IMR-90 (cell line): Measurements from ENCODE around the gene PRKACB. TPM values are rescaled to one million over a fixed set of nuclear protein-coding genes. Genes with fewer than 3 reads are reported as not detected.

ENCODE experiments used
- ATAC-seq: fragments of 200-7000 bp; cut with Tn5 transposase; 2 replicates; pipeline ENCODE4 v1.9.1; 2020; ENCODE audit warnings: low read depth, mild to moderate bottlenecking, moderate library complexity
- BruUV-seq: library from RNA; stranded (reverse); fragments of 400-500 nt; replicated peaks from 2 replicates; lab custom pipeline; 2021; lab: Mats Ljungman, UMichigan
- CTCF ChIA-PET: fragments of 300-600 bp; formaldehyde crosslinking; extraction: SDS; loops from one replicate; lab custom pipeline; 2021; ENCODE audit warnings: antibody characterized with exemption; lab: Yijun Ruan, JAX
- POLR2A ChIA-PET: fragments of 300-600 bp; sonication (Branson Sonifier 250); formaldehyde crosslinking; loops from one replicate; lab custom pipeline; 2022; ENCODE audit warnings: antibody characterized with exemption; ENCODE audit not compliant: unreplicated experiment; lab: Charles Lee
- DNase-seq: peaks from one replicate; pipeline ENCODE4 v3.0.0; 2013
- H2AFZ ChIP-seq: replicated peaks from 2 replicates; pipeline ENCODE3; 2013; ENCODE audit warnings: low read length, mild to moderate bottlenecking; ENCODE audit not compliant: poor library complexity
- H2AK5ac ChIP-seq: 2 replicates; pipeline ENCODE4 v1.6.1; 2013; ENCODE audit warnings: low read depth, low read length, inconsistent platforms
- H2AK9ac ChIP-seq: replicated peaks from 2 replicates; pipeline ENCODE3; 2013; ENCODE audit warnings: mild to moderate bottlenecking, low read depth, low read length, moderate library complexity; ENCODE audit not compliant: poor library complexity
- H2BK120ac ChIP-seq: 2 replicates; pipeline ENCODE4 v1.6.1; 2013; ENCODE audit warnings: low read depth, low read length, inconsistent platforms
- H2BK15ac ChIP-seq: 3 replicates; pipeline ENCODE4 v1.6.1; 2013; ENCODE audit warnings: low read depth, low read length, inconsistent platforms
- H2BK20ac ChIP-seq: 2 replicates; pipeline ENCODE4 v1.6.1; 2013; ENCODE audit warnings: low read depth, mild to moderate bottlenecking, inconsistent platforms, low read length, moderate library complexity
- H2BK5ac ChIP-seq: 2 replicates; pipeline ENCODE4 v1.6.1; 2013; ENCODE audit warnings: mild to moderate bottlenecking, low read depth, low read length, inconsistent platforms; ENCODE audit not compliant: poor library complexity, severe bottlenecking
- H3K14ac ChIP-seq: replicated peaks from 2 replicates; pipeline ENCODE4 v1.6.1; 2013; ENCODE audit warnings: low read depth, low read length, inconsistent platforms
- H3K18ac ChIP-seq: 2 replicates; pipeline ENCODE4 v1.6.1; 2013; ENCODE audit warnings: low read depth, low read length, control low read depth
- H3K23ac ChIP-seq: 2 replicates; pipeline ENCODE4 v1.6.1; 2013; ENCODE audit warnings: low read depth, low read length, inconsistent platforms
- H3K27ac ChIP-seq: 2 replicates; pipeline ENCODE4 v1.5.1; 2013; ENCODE audit warnings: mild to moderate bottlenecking, control low read depth, low read length; ENCODE audit not compliant: insufficient read depth
- H3K27me3 ChIP-seq: 2 replicates; pipeline ENCODE4 v1.6.1; 2013; ENCODE audit warnings: low read length; ENCODE audit not compliant: control insufficient read depth, insufficient read depth
- H3K36me3 ChIP-seq: 2 replicates; pipeline ENCODE4 v1.6.1; 2013; ENCODE audit warnings: low read length, mixed read lengths; ENCODE audit not compliant: control insufficient read depth, insufficient read depth
- H3K4ac ChIP-seq: 2 replicates; pipeline ENCODE4 v1.6.1; 2013; ENCODE audit warnings: low read depth, low read length, inconsistent platforms
- H3K4me1 ChIP-seq: 2 replicates; pipeline ENCODE4 v1.6.1; 2013; ENCODE audit warnings: low read length, mixed read lengths; ENCODE audit not compliant: control insufficient read depth, insufficient read depth
- H3K4me2 ChIP-seq: 2 replicates; pipeline ENCODE4 v1.6.1; 2013; ENCODE audit warnings: low read depth, mild to moderate bottlenecking, control low read depth, low read length, moderate library complexity
- H3K4me3 ChIP-seq: 2 replicates; pipeline ENCODE4 v1.5.1; 2013; ENCODE audit warnings: low read depth, mild to moderate bottlenecking, control low read depth, low read length, moderate library complexity; ENCODE audit not compliant: insufficient read depth
- H3K56ac ChIP-seq: 2 replicates; pipeline ENCODE4 v1.6.1; 2013; ENCODE audit warnings: low read length, inconsistent platforms; ENCODE audit not compliant: insufficient read depth; ENCODE audit errors: extremely low read depth
- H3K79me1 ChIP-seq, 2 experiments: 2 replicates each; pipeline ENCODE4 v1.6.1; 2013; ENCODE audit warnings: low read length in 2 of 2, inconsistent platforms in 1 of 2, low read depth in 1 of 2
- H3K9ac ChIP-seq: 2 replicates; pipeline ENCODE4 v1.6.1; 2013; ENCODE audit warnings: low read depth, low read length, control low read depth
- H3K9me1 ChIP-seq: 2 replicates; pipeline ENCODE4 v1.6.1; 2013; ENCODE audit warnings: low read length, inconsistent platforms; ENCODE audit not compliant: insufficient read depth
- H3K9me3 ChIP-seq: 2 replicates; pipeline ENCODE4 v1.6.1; 2013; ENCODE audit warnings: low read length; ENCODE audit not compliant: control insufficient read depth, insufficient read depth
- H4K20me1 ChIP-seq: 2 replicates; pipeline ENCODE4 v1.6.1; 2013; ENCODE audit warnings: low read length, inconsistent platforms; ENCODE audit not compliant: insufficient read depth
- H4K5ac ChIP-seq: 2 replicates; pipeline ENCODE4 v1.6.1; 2013; ENCODE audit warnings: mild to moderate bottlenecking, low read depth, low read length, control low read depth
- H4K8ac ChIP-seq, 2 experiments: 2 replicates each; pipeline ENCODE4 v1.6.1; 2013; ENCODE audit warnings: low read depth in 2 of 2, low read length in 2 of 2, control low read depth in 1 of 2, inconsistent platforms in 1 of 2
- H4K91ac ChIP-seq: 2 replicates; pipeline ENCODE4 v1.6.1; 2013; ENCODE audit warnings: low read depth, low read length, inconsistent platforms; ENCODE audit not compliant: insufficient read depth
- BHLHE40 ChIP-seq: fragments of 150-350 bp; IDR thresholded peaks from 2 replicates; pipeline ENCODE4 v1.6.1; 2016; ENCODE audit warnings: mild to moderate bottlenecking, low read depth, low read length
- CHD1 ChIP-seq: IDR thresholded peaks from 2 replicates; pipeline ENCODE4 v1.6.1; 2012; ENCODE audit warnings: low read depth, low read length, improper control_type of control experiment
- FOS ChIP-seq: fragments of 150-350 bp; IDR thresholded peaks from 2 replicates; pipeline ENCODE4 v1.6.1; 2016; ENCODE audit warnings: low read depth, low read length
- MAFK ChIP-seq: IDR thresholded peaks from 2 replicates; pipeline ENCODE4 v1.6.1; 2012; ENCODE audit warnings: low read depth, low read length, improper control_type of control experiment
- MXI1 ChIP-seq: IDR thresholded peaks from 2 replicates; pipeline ENCODE4 v1.6.1; 2012; ENCODE audit warnings: low read depth, mild to moderate bottlenecking, low read length, moderate library complexity, borderline replicate concordance
- NFE2L2 ChIP-seq: fragments of 150-350 bp; IDR thresholded peaks from 2 replicates; pipeline ENCODE4 v1.6.1; 2016; ENCODE audit warnings: low read depth, mild to moderate bottlenecking, low read length
- POLR2A ChIP-seq: IDR thresholded peaks from 2 replicates; pipeline ENCODE4 v1.6.1; 2012; ENCODE audit warnings: mild to moderate bottlenecking, low read depth, low read length
- RAD21 ChIP-seq: IDR thresholded peaks from 2 replicates; pipeline ENCODE4 v1.6.1; 2012; ENCODE audit warnings: low read length, improper control_type of control experiment
- SMC3 ChIP-seq: fragments of 150-350 bp; IDR thresholded peaks from 2 replicates; pipeline ENCODE4 v1.6.1; 2016; ENCODE audit warnings: low read depth, mild to moderate bottlenecking, antibody characterized with exemption, low read length, moderate library complexity
- dilution Hi-C: fragments of 300-500 bp; cut with HindIII; formaldehyde crosslinking; loops from one replicate; pipeline ENCODE4 v1.14.3; 2018; ENCODE audit warnings: low sequenced_read_pairs; ENCODE audit not compliant: unreplicated experiment
- in situ Hi-C: fragments of 300-500 bp; cut with MboI; formaldehyde crosslinking; loops from 3 replicates; pipeline ENCODE4 v1.14.3; 2019; ENCODE audit warnings: low sequenced_read_pairs, inconsistent platforms, mixed read lengths
- intact Hi-C: fragments of 100-400 bp; cut with micrococcal nuclease; formaldehyde crosslinking; loops from 2 replicates; pipeline ENCODE4 v1.10.0; 2022
- polyA plus RNA-seq, 3 experiments: library from polyadenylated mRNA; depleted of rRNA; stranded (reverse); fragments of >200 nt; gene quantifications; 2 replicates each; pipeline ENCODE4 v1.2.3, GENCODE V29; 2012; ENCODE audit warnings: low replicate concordance in 1 of 3
- total RNA-seq: library from RNA; depleted of rRNA; stranded (reverse); fragments of >200 nt; gene quantifications from 2 replicates; pipeline ENCODE4 v1.2.3, GENCODE V29; 2012
- TF ChIP-seq, protein P1 (sequence below): fragments of 150-350 bp; IDR thresholded peaks from 2 replicates; pipeline ENCODE4 v1.6.1; 2016; ENCODE audit warnings: low read depth, mild to moderate bottlenecking, low read length, moderate library complexity, borderline replicate concordance

Gene PRKACB
- total and polyA plus RNA-seq, 2 of the 4 experiments (the other 2 are of a cell fraction) = 8.2 to 8.3 TPM

DNA sequence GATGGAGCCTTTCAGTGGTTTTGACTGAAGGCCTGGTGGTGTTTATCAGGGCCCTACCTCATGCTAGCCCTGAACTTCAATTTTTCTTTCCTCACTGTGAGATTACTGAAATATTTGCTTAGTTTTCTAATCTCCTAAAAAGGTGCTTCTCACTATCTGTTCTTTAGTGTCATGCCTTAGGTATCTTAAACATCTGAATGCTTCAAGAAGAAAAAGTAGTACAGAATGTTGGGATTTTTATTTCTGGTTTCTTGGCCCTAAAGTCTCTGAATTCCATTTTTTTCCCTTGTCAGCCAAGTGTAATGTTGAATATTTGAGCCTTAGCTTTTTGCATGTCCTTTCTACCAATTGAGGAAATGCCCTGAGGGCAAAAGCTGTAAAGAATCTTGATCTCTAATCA lies 47.9 kb upstream of the PRKACB start:
- peak; percentile 23 for DNase-seq

More for the DNA sequence above, 47.9 kb upstream of the PRKACB start:
- peak overlapping the region; percentile 80 for H2BK5ac ChIP-seq
- no peaks in the 10 kb centered on the region for H3K9me1 ChIP-seq
- H2AFZ ChIP-seq = no peak overlapping the region
- H4K5ac ChIP-seq = peak overlapping the region; percentile 77; the same call in 1 of the 2 replicates
- H3K4ac ChIP-seq = no peak overlapping the region; the same call in 1 of the 2 replicates
- POLR2A ChIA-PET = no interaction called here
- H3K4me3 ChIP-seq = no peak overlapping the region
- dilution Hi-C loops = no loop called here
- H3K14ac ChIP-seq = peak overlapping the region; percentile 41; the same call in 1 of the 2 replicates
- peak overlapping the region; percentile 59 for H2BK20ac ChIP-seq
- no peaks in the 10 kb centered on the region for H3K27me3 ChIP-seq
- 0 out of 2 replicates have a peak overlapping the region, but pooled peaks have one; percentile 48 for H3K23ac ChIP-seq
- H3K27ac ChIP-seq = no peak overlapping the region
- H4K20me1 ChIP-seq = no peaks in the 10 kb centered on the region
- in situ Hi-C loops = no loop called here
- H4K91ac ChIP-seq = no peak overlapping the region
- H2BK15ac ChIP-seq = no peak overlapping the region
- intact Hi-C loops = no loop called here
- peak overlapping the region; percentile 66; the same call in 1 of the 2 replicates for H3K4me2 ChIP-seq
- no TSS peak for BruUV-seq
- H3K9me3 ChIP-seq = no peaks in the 10 kb centered on the region
- 0 out of 2 replicates have a peak, but pooled peaks cover 2% of the 10 kb centered on the region for H3K36me3 ChIP-seq
- H3K9ac ChIP-seq = peak overlapping the region; percentile 28; the same call in 1 of the 2 replicates
- no peak overlapping the region for H3K56ac ChIP-seq
- peak overlapping the region; percentile 93; the same call in 1 of the 2 replicates for H3K18ac ChIP-seq
- peaks cover 10 to 27% of the 10 kb centered on the region in 2 experiments; a peak in 3 of 4 replicates for H3K79me1 ChIP-seq
- peak overlapping the region in 1 of 2 experiments; percentile 65; a peak in 2 of 4 replicates for H4K8ac ChIP-seq
- H2BK120ac ChIP-seq = peak overlapping the region; percentile 48; the same call in 1 of the 2 replicates
- no peak overlapping the region for H2AK5ac ChIP-seq
- TF ChIP-seq, protein P1, sequence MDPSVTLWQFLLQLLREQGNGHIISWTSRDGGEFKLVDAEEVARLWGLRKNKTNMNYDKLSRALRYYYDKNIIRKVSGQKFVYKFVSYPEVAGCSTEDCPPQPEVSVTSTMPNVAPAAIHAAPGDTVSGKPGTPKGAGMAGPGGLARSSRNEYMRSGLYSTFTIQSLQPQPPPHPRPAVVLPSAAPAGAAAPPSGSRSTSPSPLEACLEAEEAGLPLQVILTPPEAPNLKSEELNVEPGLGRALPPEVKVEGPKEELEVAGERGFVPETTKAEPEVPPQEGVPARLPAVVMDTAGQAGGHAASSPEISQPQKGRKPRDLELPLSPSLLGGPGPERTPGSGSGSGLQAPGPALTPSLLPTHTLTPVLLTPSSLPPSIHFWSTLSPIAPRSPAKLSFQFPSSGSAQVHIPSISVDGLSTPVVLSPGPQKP = no peak
- no peak for TF ChIP-seq MAFK
- no peak for TF ChIP-seq POLR2A
- no peak for TF ChIP-seq SMC3
- no peak for TF ChIP-seq RAD21
- TF ChIP-seq FOS = no peak
- TF ChIP-seq MXI1 = no peak
- no peak for TF ChIP-seq BHLHE40
- TF ChIP-seq CHD1 = no peak
- no peak for TF ChIP-seq NFE2L2
- H2AK9ac ChIP-seq = no peak overlapping the region
- H3K4me1 ChIP-seq = peaks cover 2% of the 10 kb centered on the region; the same call in 1 of the 2 replicates
- CTCF ChIA-PET = no interaction called here
- ATAC-seq = no peak; the same call in 1 of the 2 replicates
